NCI-H82 treated with DMSO at 0.1 percent for 48 hours (cell line): ENCODE results near the gene SLC66A1.

Experiments
- DNase-seq: peaks from one replicate; lab custom pipeline; 2025; ENCODE audit not compliant: unreplicated experiment; lab: John Stamatoyannopoulos, UW

The SLC66A1 gene

GRCh38 chr1:19324665-19324990 lies 12.5 kb downstream of the SLC66A1 start:
- no peak for DNase-seq

GRCh38 chr1:19325368-19325957 lies 13.3 kb downstream of the SLC66A1 start:
- DNase-seq, result no peak

GRCh38 chr1:19325958-19326747 lies 14.0 kb downstream of the SLC66A1 start:
- no peak for DNase-seq

GRCh38 chr1:19326748-19327065 lies 14.6 kb downstream of the SLC66A1 start:
- no peak for DNase-seq

- no peak for DNase-seq
These were observed 15.2 kb downstream of the SLC66A1 start for GRCh38 chr1:19327301-19327700.

- no peak for DNase-seq
These were observed 15.6 kb downstream of the SLC66A1 start for GRCh38 chr1:19327736-19328135.

GRCh38 chr1:19328486-19328885 lies 16.4 kb downstream of the SLC66A1 start:
- no peak for DNase-seq

GRCh38 chr1:19329188-19329587 lies 17.1 kb downstream of the SLC66A1 start:
- no peak for DNase-seq

- no peak for DNase-seq
These were observed 17.5 kb downstream of the SLC66A1 start for GRCh38 chr1:19329611-19330010.

GRCh38 chr1:19330449-19331135 lies 18.5 kb downstream of the SLC66A1 start:
- DNase-seq, result no peak

GRCh38 chr1:19331262-19331878 lies 19.2 kb downstream of the SLC66A1 start:
- no peak for DNase-seq

GRCh38 chr1:19332832-19333231 lies 20.7 kb downstream of the SLC66A1 start:
- DNase-seq, result no peak

- DNase-seq, result no peak
These were observed 21.6 kb downstream of the SLC66A1 start for GRCh38 chr1:19333587-19334354.

- no peak for DNase-seq
These were observed 24.4 kb downstream of the SLC66A1 start for GRCh38 chr1:19336543-19336942.

- DNase-seq, result no peak
These were observed 25.2 kb downstream of the SLC66A1 start for GRCh38 chr1:19337289-19337688.

GRCh38 chr1:19338323-19338762 lies 26.2 kb downstream of the SLC66A1 start:
- no peak for DNase-seq

- no peak for DNase-seq
These were observed 27.2 kb downstream of the SLC66A1 start for GRCh38 chr1:19339214-19339861.

- no peak for DNase-seq
These were observed 28.3 kb downstream of the SLC66A1 start for GRCh38 chr1:19340387-19340937.

- DNase-seq, result no peak
These were observed 29.3 kb downstream of the SLC66A1 start for GRCh38 chr1:19341201-19342061.
